ENCODE data around the gene PATL2.
"Not testable (repeated sequence)": the region's sequence is repeated elsewhere in the genome, so short reads cannot be mapped to it uniquely, and the experiment has no call there.

The PATL2 gene

GRCh38 chr15:44734839-44735481, 23.8 kb upstream of the PATL2 start:
- 0 out of 2 replicates have a peak overlapping the region, but pooled peaks have one; percentile 13 for H3K27ac ChIP-seq (replicated peaks)

GRCh38 chr15:44729408-44730127, 18.4 kb upstream of the PATL2 start:
- DNase-seq (ENCODE audit: low read depth in 1 of 2, low spot score in 1 of 2): no peak
- Histone ChIP-seq H3K27me3 (ENCODE audit: insufficient read depth, poor library complexity, severe bottlenecking) (no peaks in the 10 kb centered on the region), H3K4me3 (replicated peaks; ENCODE audit: insufficient read depth, low read length) (peak overlapping the region; percentile 82), H3K27ac (replicated peaks) (peak overlapping the region; percentile 82)
- TF ChIP-seq POLR2AphosphoS5 (IDR thresholded peaks at IDR 0.05; ENCODE audit: low read depth) (no peak), GABPA (IDR thresholded peaks at IDR 0.05; ENCODE audit: low read depth) (no peak), SPI1 (IDR thresholded peaks at IDR 0.05; ENCODE audit: borderline replicate concordance, low read depth) (no peak), CTCF (IDR thresholded peaks at IDR 0.05; ENCODE audit: insufficient read depth, low read length) (no peak), REST (IDR thresholded peaks at IDR 0.05; ENCODE audit: insufficient replicate concordance, low read depth) (no peak)

More at GRCh38 chr15:44734839-44735481, 23.8 kb upstream of the PATL2 start:
- Histone ChIP-seq H3K4me3 (replicated peaks; ENCODE audit: insufficient read depth, low read length) (no peak overlapping the region), H3K27me3 (ENCODE audit: insufficient read depth, poor library complexity, severe bottlenecking) (no peaks in the 10 kb centered on the region)
- no peak for TF ChIP-seq CTCF (IDR thresholded peaks at IDR 0.05; ENCODE audit: insufficient read depth, low read length)
- no peak for TF ChIP-seq REST (IDR thresholded peaks at IDR 0.05; ENCODE audit: insufficient replicate concordance, low read depth)
- TF ChIP-seq POLR2AphosphoS5 (IDR thresholded peaks at IDR 0.05; ENCODE audit: low read depth): no peak
- TF ChIP-seq SPI1 (IDR thresholded peaks at IDR 0.05; ENCODE audit: borderline replicate concordance, low read depth): no peak
- no peak for TF ChIP-seq GABPA (IDR thresholded peaks at IDR 0.05; ENCODE audit: low read depth)
- DNase-seq (ENCODE audit: low read depth in 1 of 2, low spot score in 1 of 2): no peak

GRCh38 chr15:44728576-44729407, 17.7 kb upstream of the PATL2 start:
- TF ChIP-seq POLR2AphosphoS5 (IDR thresholded peaks at IDR 0.05; ENCODE audit: low read depth): peak; percentile 36; the same call in 1 of the 2 replicates
- peak; percentile 94 for TF ChIP-seq SPI1 (IDR thresholded peaks at IDR 0.05; ENCODE audit: borderline replicate concordance, low read depth)
- TF ChIP-seq REST (IDR thresholded peaks at IDR 0.05; ENCODE audit: insufficient replicate concordance, low read depth): no peak
- DNase-seq (ENCODE audit: low read depth in 1 of 2, low spot score in 1 of 2): peak; percentile 93 to 98
- Histone ChIP-seq H3K27ac (replicated peaks) (peak overlapping the region; percentile 82), H3K27me3 (ENCODE audit: insufficient read depth, poor library complexity, severe bottlenecking) (no peaks in the 10 kb centered on the region), H3K4me3 (replicated peaks; ENCODE audit: insufficient read depth, low read length) (peak overlapping the region; percentile 82)

GRCh38 chr15:44728232-44728575, 17.1 kb upstream of the PATL2 start:
- DNase-seq (ENCODE audit: low read depth in 1 of 2, low spot score in 1 of 2); H3K27me3 ChIP-seq (ENCODE audit: insufficient read depth, poor library complexity, severe bottlenecking): not testable (repeated sequence)
- peak overlapping the region; percentile 41 for H3K27ac ChIP-seq (replicated peaks)
- peak overlapping the region; percentile 82 for H3K4me3 ChIP-seq (replicated peaks; ENCODE audit: insufficient read depth, low read length)
